ENCODE measurements around the gene INIP. TPM values are rescaled to one million over a fixed set of nuclear protein-coding genes. Genes with fewer than 3 reads are reported as not detected.

Gene INIP
- total and polyA plus RNA-seq, 2 of the 13 experiments (the other 11 are each of a cell fraction or from before 2014, with no cell fraction given): 13.6 to 28.6 TPM

GRCh38 chr9:112750016-112750763 is 32.3 kb upstream of the INIP start, which contains the start of gene SNX30 (continued):
- TF ChIP-seq KIAA2018 (CRISPR knock-in tag; IDR thresholded peaks at IDR 0.05; ENCODE audit: borderline replicate concordance): no peak
- no peak for TF ChIP-seq ZNF83 (CRISPR knock-in tag; IDR thresholded peaks at IDR 0.05; ENCODE audit: borderline replicate concordance)
- TF ChIP-seq GLMP (CRISPR knock-in tag; IDR thresholded peaks at IDR 0.05; ENCODE audit: borderline replicate concordance): no peak
- 0 out of 2 replicates have a peak, but pooled peaks have one; percentile 34 for TF ChIP-seq ZBTB2 (CRISPR knock-in tag; IDR thresholded peaks at IDR 0.05; ENCODE audit: low read depth)
- no peak for TF ChIP-seq NFE2 (CRISPR knock-in tag; IDR thresholded peaks at IDR 0.05)
- TF ChIP-seq HDAC1 (CRISPR knock-in tag; IDR thresholded peaks at IDR 0.05): peak; percentile 81
- TF ChIP-seq RARG (CRISPR knock-in tag; IDR thresholded peaks at IDR 0.05; ENCODE audit: low read depth): no peak
- TF ChIP-seq CEBPZ (IDR thresholded peaks at IDR 0.05; ENCODE audit: low read length): no peak
- peak; percentile 69 for TF ChIP-seq ZNF501 (CRISPR knock-in tag; IDR thresholded peaks at IDR 0.05)
- TF ChIP-seq SP5 (CRISPR knock-in tag; IDR thresholded peaks at IDR 0.05; ENCODE audit: borderline replicate concordance, low read depth): peak; percentile 90
- TF ChIP-seq ZNF317 (CRISPR knock-in tag; IDR thresholded peaks at IDR 0.05): peak; percentile 51; the same call in 1 of the 2 replicates
- TF ChIP-seq CENPBD1 (CRISPR knock-in tag; IDR thresholded peaks at IDR 0.05; ENCODE audit: borderline replicate concordance, low read depth): no peak
- 0 out of 2 replicates have a peak, but pooled peaks have one; percentile 46 for TF ChIP-seq DNMT3B (CRISPR knock-in tag; conservative IDR thresholded peaks at IDR 0.05)
